ENCODE data around the gene PCP4L1. TPM values are rescaled to one million over a fixed set of nuclear protein-coding genes. Genes with fewer than 3 reads are reported as not detected.
"Not testable (repeated sequence)": the region's sequence is repeated elsewhere in the genome, so short reads cannot be mapped to it uniquely, and the experiment has no call there.

The PCP4L1 gene
- polyA plus RNA-seq, 1 donor from 2014 or later, result not detected

GRCh38 chr1:161307892-161308638 is 49.5 kb downstream of the PCP4L1 start:
- H3K4me3 Mint-ChIP-seq, result peak overlapping the region in 1 of 4 donors; percentile 94
- peak overlapping the region; percentile 3 to 94 (median 79) for H3K27ac Mint-ChIP-seq
- H3K36me3 Mint-ChIP-seq, result peaks cover 2% of the 10 kb centered on the region
- H3K9me3 Mint-ChIP-seq, result no peaks in the 10 kb centered on the region
- H3K27me3 Mint-ChIP-seq, result no peaks in the 10 kb centered on the region
- H3K4me1 Mint-ChIP-seq, result peaks cover 23 to 32% (median 26%) of the 10 kb centered on the region in 3 donors

GRCh38 chr1:161309868-161310267 is 51.3 kb downstream of the PCP4L1 start, which contains the start of gene MPZ:
TSS of gene MPZ (minus strand) at chr1:161309968. CDS start at chr1:161309905, 63 bp downstream.
- peaks cover 2% of the 10 kb centered on the region for H3K36me3 Mint-ChIP-seq
- H3K27me3 Mint-ChIP-seq, result no peaks in the 10 kb centered on the region
- no peaks in the 10 kb centered on the region for H3K9me3 Mint-ChIP-seq
- peak within 1 kb of the TSS in 1 of 4 donors; percentile 94 for H3K4me3 Mint-ChIP-seq
- H3K27ac Mint-ChIP-seq, result peak within 1 kb of the TSS in 1 of 3 donors; percentile 46
- peaks cover 27 to 29% (median 28%) of the 10 kb centered on the region in 3 donors for H3K4me1 Mint-ChIP-seq

- Mint-ChIP-seq H3K27me3 (no peaks in the 10 kb centered on the region), H3K4me3 (peak overlapping the region in 1 of 4 donors; percentile 98), H3K27ac (no peak overlapping the region)
Observed at GRCh38 chr1:161311595-161312181, 53.1 kb downstream of the PCP4L1 start.

GRCh38 chr1:161313554-161314200 is 55.1 kb downstream of the PCP4L1 start:
- Mint-ChIP-seq H3K4me1 (peaks cover 10 to 18% (median 13%) of the 10 kb centered on the region in 3 donors), H3K36me3 (no peaks in the 10 kb centered on the region), H3K4me3 (peak overlapping the region; percentile 98 to 100 (median 98)), H3K27me3 (no peaks in the 10 kb centered on the region), H3K9me3 (no peaks in the 10 kb centered on the region), H3K27ac (peak overlapping the region; percentile 97 to 100 (median 99))

More at GRCh38 chr1:161311595-161312181, 53.1 kb downstream of the PCP4L1 start:
- Mint-ChIP-seq H3K36me3 (no peaks in the 10 kb centered on the region), H3K4me1 (peaks cover 15 to 25% (median 23%) of the 10 kb centered on the region in 3 donors), H3K9me3 (no peaks in the 10 kb centered on the region)

- peak within 1 kb of the TSS; percentile 98 to 100 (median 98) for H3K4me3 Mint-ChIP-seq
- peak within 1 kb of the TSS; percentile 97 to 100 (median 99) for H3K27ac Mint-ChIP-seq
- no peaks in the 10 kb centered on the region for H3K36me3 Mint-ChIP-seq
- peaks cover 10 to 18% (median 13%) of the 10 kb centered on the region in 3 donors for H3K4me1 Mint-ChIP-seq
- H3K9me3 Mint-ChIP-seq, result no peaks in the 10 kb centered on the region
- H3K27me3 Mint-ChIP-seq, result no peaks in the 10 kb centered on the region
Observed at GRCh38 chr1:161314201-161314981, 55.8 kb downstream of the PCP4L1 start, which contains the start of gene SDHC. TSS of gene SDHC (plus strand) at chr1:161314381. CDS start at chr1:161314406, 25 bp downstream.

- Mint-ChIP-seq H3K4me1 (peaks cover 8 to 21% (median 13%) of the 10 kb centered on the region in 3 donors), H3K27ac (peak overlapping the region; percentile 68 to 100 (median 70)), H3K4me3 (peak overlapping the region; percentile 1 to 98 (median 75))
- not testable (repeated sequence) for H3K36me3 Mint-ChIP-seq, H3K27me3 Mint-ChIP-seq, H3K9me3 Mint-ChIP-seq
Observed at GRCh38 chr1:161315841-161316674, 57.5 kb downstream of the PCP4L1 start.

GRCh38 chr1:161324020-161324419 is 65.5 kb downstream of the PCP4L1 start:
- Mint-ChIP-seq H3K9me3 (no peaks in the 10 kb centered on the region), H3K27ac (no peak overlapping the region), H3K36me3 (peaks cover 5% of the 10 kb centered on the region), H3K4me1 (peaks cover 0 to 8% (median 0%) of the 10 kb centered on the region in 3 donors), H3K27me3 (no peaks in the 10 kb centered on the region), H3K4me3 (no peak overlapping the region)

- no peak overlapping the region for H3K27ac Mint-ChIP-seq
- H3K9me3 Mint-ChIP-seq, result no peaks in the 10 kb centered on the region
- H3K4me1 Mint-ChIP-seq, result peaks cover 0 to 2% (median 0%) of the 10 kb centered on the region in 3 donors
- H3K4me3 Mint-ChIP-seq, result no peak overlapping the region
- no peaks in the 10 kb centered on the region for H3K27me3 Mint-ChIP-seq
- H3K36me3 Mint-ChIP-seq, result no peaks in the 10 kb centered on the region
Observed at GRCh38 chr1:161330346-161330745, 71.8 kb downstream of the PCP4L1 start.

- Mint-ChIP-seq H3K4me3 (no peak overlapping the region), H3K9me3 (no peaks in the 10 kb centered on the region), H3K4me1 (peaks cover 0 to 3% (median 2%) of the 10 kb centered on the region in 3 donors), H3K27ac (no peak overlapping the region), H3K36me3 (peaks cover 2% of the 10 kb centered on the region), H3K27me3 (no peaks in the 10 kb centered on the region)
Observed at GRCh38 chr1:161333166-161333565, 74.6 kb downstream of the PCP4L1 start.

Other genes with a start within 250 kb of the PCP4L1 start
- gene F11R, start 237.6 kb upstream of the PCP4L1 start, polyA plus RNA-seq, result 4.8 TPM
- gene TSTD1, start 219.8 kb upstream of the PCP4L1 start, polyA plus RNA-seq, result 349 TPM
- gene USF1, start 212.8 kb upstream of the PCP4L1 start, polyA plus RNA-seq, result 13.5 TPM
- 138 TPM for gene ARHGAP30, start 188.9 kb upstream of the PCP4L1 start, polyA plus RNA-seq
- not detected for gene NECTIN4, start 169.2 kb upstream of the PCP4L1 start, polyA plus RNA-seq
- gene KLHDC9, start 160.4 kb upstream of the PCP4L1 start, polyA plus RNA-seq, result 5.0 TPM
- 95.2 TPM for gene PFDN2, start 140.7 kb upstream of the PCP4L1 start, polyA plus RNA-seq
- 19.7 TPM for gene NIT1, start 140.6 kb upstream of the PCP4L1 start, polyA plus RNA-seq
- gene DEDD, start 126.1 kb upstream of the PCP4L1 start, polyA plus RNA-seq, result 39.1 TPM
- gene UFC1, start 104.8 kb upstream of the PCP4L1 start, polyA plus RNA-seq, result 122 TPM
- gene USP21, start 99.2 kb upstream of the PCP4L1 start, polyA plus RNA-seq, result 30.1 TPM
- gene PPOX, start 92.3 kb upstream of the PCP4L1 start, polyA plus RNA-seq, result 13.4 TPM
- gene B4GALT3, start 81.2 kb upstream of the PCP4L1 start, polyA plus RNA-seq, result 44.2 TPM
- not detected for gene ADAMTS4, start 59.7 kb upstream of the PCP4L1 start, polyA plus RNA-seq
- 71.3 TPM for gene NDUFS2, start 56.4 kb upstream of the PCP4L1 start, polyA plus RNA-seq
- gene FCER1G, start 43.5 kb upstream of the PCP4L1 start, polyA plus RNA-seq, result 6.6 TPM
- gene APOA2, start 35.1 kb upstream of the PCP4L1 start, polyA plus RNA-seq, result not detected
- gene TOMM40L, start 32.7 kb upstream of the PCP4L1 start, polyA plus RNA-seq, result 3.8 TPM
- not detected for gene NR1I3, start 20.5 kb upstream of the PCP4L1 start, polyA plus RNA-seq
- gene MPZ, start 51.2 kb downstream of the PCP4L1 start, polyA plus RNA-seq, result not detected
- 173 TPM for gene SDHC, start 55.6 kb downstream of the PCP4L1 start, polyA plus RNA-seq
- gene CFAP126, start 109.1 kb downstream of the PCP4L1 start, polyA plus RNA-seq, result not detected
- 1.3 TPM for gene FCGR2A, start 246.7 kb downstream of the PCP4L1 start, polyA plus RNA-seq

Data from IgD-negative memory B cell (primary cell).